HG02938 (cell line): Measurements from ENCODE around the gene CST9.
A peak's percentile ranks its signal among the peaks of the same experiment; 100 is the strongest.
"Not testable (repeated sequence)": the region's sequence is repeated elsewhere in the genome, so short reads cannot be mapped to it uniquely, and the experiment has no call there.

Experiments used
- ATAC-seq: cut with Tn5 transposase; IDR thresholded peaks from one replicate; pipeline ENCODE4 v1.9.1; 2021; ENCODE audit warnings: mild to moderate bottlenecking, moderate library complexity; ENCODE audit not compliant: unreplicated experiment

Gene CST9

DNA sequence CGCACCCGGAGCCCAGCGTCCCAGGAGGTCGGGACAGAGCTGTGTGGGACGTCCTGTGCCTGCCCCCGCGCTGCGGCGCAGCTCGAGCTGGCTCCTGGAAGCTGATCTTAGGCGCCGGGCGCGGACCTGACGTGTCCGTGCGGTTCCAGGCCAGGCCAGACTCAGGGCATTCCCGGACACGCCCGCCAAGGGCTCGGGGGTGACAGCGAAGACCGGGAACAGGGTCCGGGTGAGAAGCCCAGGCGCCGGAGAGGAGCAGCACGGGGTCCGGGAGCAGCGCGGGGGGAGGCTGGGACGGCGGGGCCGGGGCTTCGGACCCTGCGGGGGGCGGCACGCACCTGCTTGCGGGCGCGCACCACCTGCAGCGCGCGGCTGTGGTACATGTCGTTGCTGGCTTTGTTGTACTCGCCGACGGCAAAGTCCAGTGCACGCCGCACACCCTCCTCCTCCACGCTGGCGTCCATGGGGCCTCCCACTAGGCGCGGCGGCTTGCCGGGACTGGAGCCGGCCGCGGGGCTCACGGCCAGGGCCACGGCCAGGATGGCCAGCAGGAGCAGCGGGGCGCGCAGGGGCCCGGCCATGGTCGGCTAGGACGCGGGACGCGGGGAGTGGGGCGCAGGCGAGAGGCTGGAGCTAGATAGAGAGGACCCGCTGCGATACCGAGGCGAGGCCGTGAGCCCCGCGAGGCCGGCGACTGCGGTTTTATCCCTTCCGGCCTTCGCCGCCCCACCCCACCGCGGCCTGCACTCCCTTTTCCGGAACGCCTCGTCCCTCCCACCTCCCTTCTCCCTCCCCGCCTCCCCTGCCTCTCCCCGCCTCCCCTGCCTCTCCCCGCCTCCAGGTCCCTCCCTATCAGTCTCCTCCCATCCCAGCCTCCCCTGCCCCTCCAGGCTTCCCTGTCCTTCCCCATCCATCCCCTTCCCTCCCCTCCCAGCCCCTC, 31.8 kb upstream of the CST9 start, which contains the start of gene CST3:
Gene CST3, minus strand, starts transcription at position 674 of the 940 bp plus-strand sequence. Its CDS starts 93 bp downstream, at position 581.
- ATAC-seq: peak; percentile 37

DNA sequence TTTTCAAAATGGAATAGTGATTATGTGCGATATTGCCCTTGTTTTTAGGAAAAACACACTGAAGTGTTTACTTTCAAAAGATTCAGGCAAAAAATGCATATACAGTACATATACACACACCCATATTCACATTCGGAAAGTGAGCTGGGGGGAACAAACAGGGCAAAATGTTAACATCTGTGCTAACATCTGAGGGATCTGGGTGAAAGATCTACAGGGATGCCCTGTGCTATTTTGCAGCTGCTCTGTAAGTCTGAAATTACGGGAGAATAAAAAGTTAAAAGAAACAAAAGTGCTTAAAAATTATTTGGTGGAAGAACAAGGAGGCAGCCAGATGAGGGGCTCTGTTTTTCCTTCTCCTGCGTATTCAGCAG, 31.2 kb upstream of the CST9 start:
- no peak for ATAC-seq

GRCh38 chr20:23636182-23636907, 30.6 kb upstream of the CST9 start:
- no peak for ATAC-seq

- not testable (repeated sequence) for ATAC-seq
Observed at GRCh38 chr20:23635768-23636090, 30.0 kb upstream of the CST9 start.

GRCh38 chr20:23634985-23635767, 29.5 kb upstream of the CST9 start:
- ATAC-seq: no peak

- no peak for ATAC-seq
Observed at GRCh38 chr20:23634044-23634801, 28.5 kb upstream of the CST9 start.

DNA sequence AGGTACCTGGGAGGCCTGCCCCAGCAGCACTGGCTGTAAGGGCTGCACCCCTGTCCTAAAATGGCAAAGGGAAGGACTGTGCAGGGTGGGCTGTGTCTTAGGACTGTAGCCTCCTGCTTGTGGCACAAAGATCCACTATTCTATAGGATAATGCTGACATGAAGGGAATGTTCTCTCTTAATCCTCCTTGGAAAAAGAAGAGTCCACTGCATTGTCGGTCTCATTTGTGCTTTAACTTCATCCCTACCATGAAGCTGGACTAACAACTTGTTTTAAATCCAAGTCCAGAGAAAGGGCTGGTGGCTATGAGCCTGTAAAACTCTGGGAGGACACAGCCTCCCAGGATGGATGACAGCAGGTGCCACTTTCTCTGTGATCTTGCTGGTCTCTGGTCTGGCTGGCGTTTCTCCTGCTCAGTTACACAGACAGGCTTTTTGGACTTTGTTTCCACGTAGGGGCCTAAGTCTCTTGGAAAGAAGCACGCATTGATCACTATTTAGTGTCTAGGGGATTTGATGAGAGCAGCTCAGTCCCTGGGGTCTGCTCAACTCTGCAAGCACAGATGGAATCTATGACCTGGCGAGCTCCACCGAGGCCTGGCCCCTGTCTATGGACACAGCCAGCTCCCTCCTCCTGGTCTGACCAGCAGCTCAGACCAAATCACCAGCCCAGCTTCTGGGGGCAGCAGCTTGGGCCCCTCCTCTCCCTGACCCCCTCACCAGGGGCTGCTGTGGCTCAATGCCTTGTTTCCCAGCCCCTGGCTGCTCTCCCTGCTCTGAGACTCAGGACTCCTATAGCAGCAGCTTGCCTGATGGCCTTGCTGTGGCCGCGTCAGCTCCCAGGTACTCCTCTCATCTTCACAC, 27.2 kb upstream of the CST9 start:
- no peak for ATAC-seq

DNA sequence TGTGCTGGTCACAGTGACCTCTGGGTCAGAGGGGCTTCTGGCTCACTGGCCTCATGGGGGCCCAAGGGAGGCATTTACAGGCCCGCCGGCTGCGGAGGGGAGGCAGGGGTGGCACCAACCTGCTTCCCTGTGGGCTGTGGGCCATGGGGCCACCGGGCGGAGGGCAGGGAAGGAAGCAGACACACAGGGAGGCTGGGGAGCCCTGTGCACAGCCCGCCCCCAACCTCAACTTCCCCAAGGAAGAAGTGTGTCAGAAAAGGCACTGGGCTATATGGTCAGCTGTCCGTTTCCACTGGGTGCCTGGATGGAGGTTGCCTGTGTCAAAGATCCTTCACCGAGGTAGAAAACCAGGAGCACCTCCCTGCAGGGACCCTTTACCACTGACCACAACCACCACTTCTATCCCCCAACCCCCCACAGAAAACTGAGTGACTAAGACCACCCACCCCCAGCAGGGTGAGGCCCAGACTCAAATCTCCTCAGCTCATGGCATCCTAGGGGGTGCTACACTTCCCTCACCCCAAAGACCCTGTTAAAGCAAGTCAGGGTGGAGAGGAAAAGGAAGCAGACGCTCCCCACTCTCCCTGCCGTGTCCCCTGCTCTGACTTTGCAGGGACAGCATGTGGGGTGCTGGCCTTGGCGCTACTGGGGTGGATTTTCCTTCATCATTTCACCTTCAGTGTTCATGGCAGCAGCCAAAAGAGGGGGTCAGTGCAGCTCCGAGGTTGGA, 26.4 kb upstream of the CST9 start:
- ATAC-seq: no peak

- ATAC-seq: no peak
Observed at GRCh38 chr20:23631226-23631822, 25.6 kb upstream of the CST9 start.

DNA sequence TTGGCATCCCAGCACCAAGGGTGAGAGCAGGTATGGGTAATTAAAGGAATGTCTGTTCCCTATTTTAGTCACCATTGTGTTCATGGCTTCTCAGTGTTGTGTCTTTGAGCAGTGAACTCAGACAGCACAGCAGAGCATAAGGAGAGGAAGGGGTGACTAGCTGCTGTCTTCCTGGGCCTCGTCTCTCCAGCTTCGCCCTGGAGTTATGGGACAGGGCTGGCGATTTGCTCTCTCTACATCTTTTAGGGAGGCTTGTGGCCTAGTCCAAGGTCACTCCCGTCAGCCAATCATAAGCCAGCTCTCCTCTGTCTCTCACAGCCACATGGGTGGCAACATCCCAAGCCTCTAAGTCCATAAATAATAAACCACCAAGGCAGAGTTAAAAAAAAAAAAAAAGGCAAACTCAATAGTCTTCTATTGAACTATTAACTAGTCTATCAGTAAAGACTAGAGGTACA, 24.7 kb upstream of the CST9 start:
- ATAC-seq: no peak

DNA sequence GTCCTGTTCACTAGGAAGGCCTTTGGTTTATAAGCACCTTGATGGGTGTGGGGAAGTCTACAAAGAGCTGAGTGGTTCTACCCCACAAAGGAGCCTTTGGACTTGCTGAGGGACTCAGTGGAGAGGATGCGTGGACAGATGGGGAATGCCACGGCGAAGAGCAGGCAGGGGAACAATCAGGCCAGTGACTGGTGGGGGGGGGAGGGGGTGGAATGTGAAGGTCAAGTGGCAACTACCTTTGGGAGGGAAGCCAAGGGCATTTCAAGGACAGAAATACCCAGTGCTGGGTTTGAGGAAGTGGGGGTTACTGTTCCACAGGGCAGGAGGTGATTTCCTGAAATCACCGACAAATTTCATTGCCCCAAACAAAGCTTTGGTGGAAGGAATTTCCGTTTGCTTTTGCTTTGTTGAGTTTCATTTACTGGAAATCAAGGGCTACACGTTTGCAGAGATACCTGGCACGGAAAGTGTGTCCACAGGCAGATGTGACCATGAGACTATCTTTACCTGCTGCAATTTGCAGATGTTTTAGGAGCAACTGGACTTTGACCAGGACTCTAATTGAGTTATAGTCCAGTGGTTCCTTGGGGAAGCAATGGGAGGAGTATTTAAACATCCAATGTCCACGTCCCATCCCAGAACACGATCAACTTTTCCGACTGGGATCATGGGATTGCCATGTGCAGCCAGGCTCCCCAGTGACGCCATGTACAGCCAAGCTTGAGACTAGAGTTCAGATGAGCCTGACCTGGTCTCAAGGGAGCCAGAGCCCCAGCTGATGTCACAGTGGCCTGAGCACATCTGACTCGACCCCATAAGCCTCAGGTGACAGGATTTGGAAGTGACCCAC, 24.1 kb upstream of the CST9 start:
- ATAC-seq: no peak

DNA sequence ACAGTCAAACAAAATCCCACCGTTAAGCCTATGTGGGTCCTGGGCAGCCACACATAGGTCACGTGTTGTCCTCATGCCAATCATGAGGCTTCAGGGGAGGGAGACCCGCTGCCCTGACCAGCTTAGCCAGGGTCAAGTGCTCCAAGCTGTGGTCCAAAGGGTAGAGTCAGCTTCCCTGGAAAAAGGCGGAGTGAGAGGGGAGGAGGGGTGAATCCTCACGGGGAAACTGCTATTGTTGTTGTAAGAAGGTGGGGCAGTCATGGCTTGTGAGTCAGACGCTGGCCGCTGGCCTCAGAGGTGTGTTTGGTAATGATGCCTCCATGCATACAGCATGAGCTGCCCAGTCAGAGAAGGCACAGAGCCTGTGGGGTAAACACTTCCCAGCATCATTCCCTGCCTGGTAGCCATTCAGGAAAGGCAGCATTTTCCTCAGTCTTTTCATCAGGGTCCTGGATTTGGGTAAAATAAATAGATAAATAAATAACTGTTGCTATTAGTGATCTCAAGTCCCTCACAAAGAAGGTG, 23.4 kb upstream of the CST9 start:
- ATAC-seq: no peak

DNA sequence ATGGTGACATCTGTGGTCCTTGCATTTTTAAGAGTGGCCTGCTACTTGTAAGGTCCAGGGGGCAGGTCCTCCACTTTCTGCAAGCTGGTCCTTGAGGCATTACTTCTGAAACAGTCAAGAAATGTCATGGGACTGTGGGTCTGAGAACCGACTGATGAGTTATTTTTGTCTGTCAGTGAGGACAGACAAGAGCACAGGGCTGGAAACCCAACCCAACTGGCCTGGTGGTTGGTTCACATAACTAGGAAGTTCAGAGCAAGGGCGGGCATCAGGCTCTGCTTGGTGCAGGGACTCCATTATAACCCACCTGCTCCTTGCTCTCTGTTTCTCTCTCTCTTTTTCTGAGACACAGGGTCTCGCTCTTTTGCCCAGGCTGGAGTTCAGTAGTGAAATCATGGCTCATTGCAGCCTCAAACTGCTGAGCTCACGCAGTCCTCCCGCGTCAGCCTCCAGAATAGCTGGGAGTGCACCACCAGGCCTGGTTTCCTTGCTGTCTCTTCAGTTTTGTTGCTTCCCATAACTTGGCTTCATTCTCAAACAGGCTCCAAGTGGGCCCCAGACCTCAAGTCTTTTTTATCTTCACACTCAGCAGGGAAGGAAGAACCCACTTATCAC, 22.8 kb upstream of the CST9 start:
- ATAC-seq: no peak

- no peak for ATAC-seq
Observed at GRCh38 chr20:23627501-23627900, 21.8 kb upstream of the CST9 start.

DNA sequence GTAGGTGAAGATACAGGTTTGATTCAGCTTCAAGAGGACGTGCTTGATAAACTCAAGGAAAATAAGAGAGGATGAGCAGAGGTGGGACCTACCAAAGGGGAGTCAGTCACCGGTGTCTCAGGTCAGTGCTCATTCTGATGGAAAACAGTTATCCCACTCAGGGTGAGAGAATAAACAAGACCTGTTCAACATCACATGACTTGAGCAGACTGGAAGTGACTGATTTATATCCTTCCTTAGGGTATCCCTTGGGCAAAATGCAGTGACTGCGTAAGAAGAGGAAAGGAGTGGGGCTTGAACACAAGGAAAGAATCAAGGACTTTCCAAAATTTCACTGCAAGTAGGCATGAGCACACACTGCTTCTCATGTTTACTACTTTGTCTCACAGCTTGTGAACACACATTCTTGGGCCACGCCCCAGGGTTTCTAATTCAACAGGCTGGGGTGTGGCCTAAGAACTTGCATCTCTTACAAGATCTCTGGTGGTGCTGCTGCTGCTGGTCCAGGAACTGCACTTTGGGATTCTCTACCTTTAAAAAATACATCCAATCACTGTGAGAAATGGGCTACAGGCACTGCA, 20.4 kb upstream of the CST9 start:
- ATAC-seq: no peak

DNA sequence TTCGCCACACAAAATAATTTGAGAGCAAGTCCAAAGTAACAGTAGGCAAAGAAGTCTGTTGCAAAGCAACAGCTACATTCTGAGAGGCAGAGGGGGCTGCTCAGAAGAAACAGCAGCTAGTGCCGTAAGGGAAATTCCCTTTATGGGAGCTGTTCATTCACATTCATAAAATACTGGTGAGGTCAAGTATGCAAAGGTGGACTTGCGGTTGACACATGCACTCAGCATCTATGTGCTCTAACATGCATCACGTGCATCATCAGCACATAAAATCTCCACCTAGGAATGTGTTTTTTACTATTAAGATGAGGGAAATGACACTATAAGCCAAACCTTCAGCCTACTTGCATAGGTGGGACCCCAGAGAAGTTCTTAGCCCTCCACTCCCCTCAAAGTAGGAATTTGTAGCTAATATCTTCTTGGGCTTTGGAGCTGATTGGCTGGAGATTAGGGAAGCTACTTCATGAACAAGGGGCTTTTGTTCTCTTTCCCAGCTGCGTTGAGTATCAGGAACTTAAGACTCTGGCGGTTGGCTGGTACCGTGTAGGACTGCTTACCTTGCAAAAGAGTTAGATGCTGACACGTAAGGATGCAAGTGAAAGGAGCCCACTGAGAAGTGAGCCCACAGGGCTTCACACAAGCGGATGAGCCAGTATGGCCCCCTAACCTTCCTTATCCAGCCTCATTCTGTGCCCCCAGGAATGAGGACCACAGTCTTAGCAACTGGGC, 19.7 kb upstream of the CST9 start:
- no peak for ATAC-seq
